GM23338 (cell line): ENCODE measurements around the gene SUPT7L. TPM values are rescaled to one million over a fixed set of nuclear protein-coding genes. Genes with fewer than 3 reads are reported as not detected.

Experiments used
- polyA plus RNA-seq: library from polyadenylated mRNA; unstranded; fragments of >200 nt; fragmentation: Nextera tagmentation; extraction: Ambion mirVana; gene quantifications from 2 replicates; pipeline ENCODE4 v1.2.1, GENCODE V29; 2016
- small RNA-seq: library from RNA; depleted of rRNA; stranded (forward); fragments of <200 nt; gene quantifications from one replicate; pipeline ENCODE3, GENCODE V24; 2014; ENCODE audit warnings: low replicate concordance
- total RNA-seq: library from RNA; depleted of rRNA; stranded (reverse); fragments of >200 nt; shearing (Covaris generic); gene quantifications from 2 replicates; pipeline ENCODE4 v1.2.3, GENCODE V29; 2014; rRNA removed

The SUPT7L gene
- total and polyA plus RNA-seq, 2 experiments from 2014 or later = 13.7 to 16.5 TPM

Small RNAs within 50 kb of the gene (small RNA-seq; reads per million reads assigned to genes)
- gene RF00340 = not detected

Other genes starting within 250 kb of the SUPT7L start
- gene NRBP1, start 235.0 kb downstream of the SUPT7L start, total RNA-seq = 118 and 128 TPM in 2 replicates
- gene NRBP1, start 235.0 kb downstream of the SUPT7L start, polyA plus RNA-seq = 73.4 and 75.0 TPM in 2 replicates
- gene KRTCAP3, start 221.2 kb downstream of the SUPT7L start, total RNA-seq = 6.6 and 15.8 TPM in 2 replicates
- gene KRTCAP3, start 221.2 kb downstream of the SUPT7L start, polyA plus RNA-seq = 51.2 and 52.4 TPM in 2 replicates
- gene IFT172, start 173.9 kb downstream of the SUPT7L start, total RNA-seq = 17.2 and 17.6 TPM in 2 replicates
- gene IFT172, start 173.9 kb downstream of the SUPT7L start, polyA plus RNA-seq = 8.9 and 9.1 TPM in 2 replicates
- gene FNDC4, start 168.4 kb downstream of the SUPT7L start, total RNA-seq = 13.3 and 13.7 TPM in 2 replicates
- 5.9 and 7.8 TPM in 2 replicates for gene FNDC4, start 168.4 kb downstream of the SUPT7L start, polyA plus RNA-seq
- not detected in 2 replicates for gene GCKR, start 166.8 kb downstream of the SUPT7L start, total RNA-seq
- gene GCKR, start 166.8 kb downstream of the SUPT7L start, polyA plus RNA-seq = not detected in 2 replicates
- gene ZNF512, start 80.6 kb downstream of the SUPT7L start, total RNA-seq = 26.5 and 38.4 TPM in 2 replicates
- gene ZNF512, start 80.6 kb downstream of the SUPT7L start, polyA plus RNA-seq = 21.8 and 26.0 TPM in 2 replicates
- 1.7 and 1.9 TPM in 2 replicates for gene CCDC121, start 34.6 kb downstream of the SUPT7L start, total RNA-seq
- gene CCDC121, start 34.6 kb downstream of the SUPT7L start, polyA plus RNA-seq = 1.6 and 2.1 TPM in 2 replicates
- 40.3 and 41.2 TPM in 2 replicates for gene GPN1, start 34.6 kb downstream of the SUPT7L start, total RNA-seq
- 20.8 and 23.7 TPM in 2 replicates for gene GPN1, start 34.6 kb downstream of the SUPT7L start, polyA plus RNA-seq
- gene SLC4A1AP, start 275 bp upstream of the SUPT7L start, total RNA-seq = 19.0 and 24.3 TPM in 2 replicates
- 25.2 and 29.2 TPM in 2 replicates for gene SLC4A1AP, start 275 bp upstream of the SUPT7L start, polyA plus RNA-seq
- 80.5 and 83.9 TPM in 2 replicates for gene MRPL33, start 108.1 kb upstream of the SUPT7L start, total RNA-seq
- 292 and 310 TPM in 2 replicates for gene MRPL33, start 108.1 kb upstream of the SUPT7L start, polyA plus RNA-seq
- gene RBKS, start 226.8 kb upstream of the SUPT7L start, total RNA-seq = 0.54 and 1.5 TPM in 2 replicates
- gene RBKS, start 226.8 kb upstream of the SUPT7L start, polyA plus RNA-seq = 1.3 and 1.5 TPM in 2 replicates
- 21.5 and 27.9 TPM in 2 replicates for gene BABAM2, start 227.1 kb upstream of the SUPT7L start, total RNA-seq
- gene BABAM2, start 227.1 kb upstream of the SUPT7L start, polyA plus RNA-seq = 17.8 and 18.4 TPM in 2 replicates